Lung (tissue), 12 donors: Measurements from ENCODE around the gene SSR1. TPM values are rescaled to one million over a fixed set of nuclear protein-coding genes. Genes with fewer than 3 reads are reported as not detected.

Source experiments
- ATAC-seq: fragments of 200-7000 bp; cut with Tn5 transposase; one replicate; pipeline ENCODE4 v1.9.1; 2020; ENCODE audit warnings: moderate number of reproducible peaks; ENCODE audit not compliant: insufficient read depth, low FRiP score
- DNase-seq, 3 donors: peaks; one replicate each; pipeline ENCODE4 v3.0.0-alpha.2; 2013 to 2017
- H3K27ac ChIP-seq, 2 donors: one replicate each; pipeline ENCODE4 v1.5.1; 2013; ENCODE audit warnings: mild to moderate bottlenecking in 2 of 2, moderate library complexity in 2 of 2, control low read depth in 1 of 2, inconsistent platforms in 1 of 2, low read depth in 1 of 2, low read length in 1 of 2
- H3K27me3 ChIP-seq, 3 donors: one replicate each; pipeline ENCODE4 v1.5.1; 2013; ENCODE audit warnings: low read length in 2 of 3; ENCODE audit not compliant: control insufficient read depth in 3 of 3, insufficient read depth in 3 of 3
- H3K36me3 ChIP-seq, 4 donors: one replicate each; pipeline ENCODE4 v1.5.1; 2013; ENCODE audit warnings: low read length in 4 of 4, mild to moderate bottlenecking in 1 of 4, moderate library complexity in 1 of 4; ENCODE audit not compliant: control insufficient read depth in 4 of 4, insufficient read depth in 4 of 4
- H3K4me1 ChIP-seq, 5 donors: one replicate each; pipeline ENCODE4 v1.5.1; 2013; ENCODE audit warnings: low read length in 5 of 5, mild to moderate bottlenecking in 2 of 5, moderate library complexity in 1 of 5; ENCODE audit not compliant: control insufficient read depth in 5 of 5, insufficient read depth in 5 of 5
- H3K4me3 ChIP-seq: one replicate; pipeline ENCODE4 v1.5.1; 2013; ENCODE audit warnings: mild to moderate bottlenecking, control low read depth, moderate library complexity
- H3K9ac ChIP-seq, 2 donors: one replicate each; pipeline ENCODE4 v1.5.1; 2013; ENCODE audit warnings: low read length in 2 of 2, control low read depth in 1 of 2; ENCODE audit not compliant: insufficient read depth in 1 of 2
- H3K9me3 ChIP-seq, 4 donors: one replicate each; pipeline ENCODE4 v1.5.1; 2013; ENCODE audit warnings: low read length in 3 of 4, mild to moderate bottlenecking in 1 of 4, moderate library complexity in 1 of 4; ENCODE audit not compliant: control insufficient read depth in 4 of 4, insufficient read depth in 3 of 4
- WGBS, 2 donors: extraction: QIAGEN DNeasy Blood & Tissue Kit; methylation state at CpG; one replicate each; pipeline ENCODE4 v1.1.7; 2013; 5-methylcytosine and 5-hydroxymethylcytosine counted together
- polyA plus RNA-seq, 2 donors: library from polyadenylated mRNA; stranded (reverse); fragments of 200-250 nt; gene quantifications; one replicate each; pipeline ENCODE4 v1.2.1, GENCODE V29; 2013
- total RNA-seq, 2 donors: library from RNA; depleted of rRNA in 1 of 2; stranded (reverse); fragments of >200 nt in 1 of 2; gene quantifications; one replicate each; pipeline ENCODE4 v1.2.1, GENCODE V29; 2014 to 2021
- TF ChIP-seq, protein P1 (sequence below): IDR thresholded peaks from 2 replicates; pipeline ENCODE4 v1.5.1; 2012; ENCODE audit warnings: mild to moderate bottlenecking; ENCODE audit errors: control extremely low read depth, extremely low read depth
- donor health status: control.
- donor health status: control.
- donor health status: Bipolar disorder and iron deficiency.
- donor health status: healthy.
- donor health status: DM: yes; HTN: yes; CAD: no.

SSR1 gene
- total and polyA plus RNA-seq, 4 donors: 22.4 to 150 (median 90.1) TPM

DNA sequence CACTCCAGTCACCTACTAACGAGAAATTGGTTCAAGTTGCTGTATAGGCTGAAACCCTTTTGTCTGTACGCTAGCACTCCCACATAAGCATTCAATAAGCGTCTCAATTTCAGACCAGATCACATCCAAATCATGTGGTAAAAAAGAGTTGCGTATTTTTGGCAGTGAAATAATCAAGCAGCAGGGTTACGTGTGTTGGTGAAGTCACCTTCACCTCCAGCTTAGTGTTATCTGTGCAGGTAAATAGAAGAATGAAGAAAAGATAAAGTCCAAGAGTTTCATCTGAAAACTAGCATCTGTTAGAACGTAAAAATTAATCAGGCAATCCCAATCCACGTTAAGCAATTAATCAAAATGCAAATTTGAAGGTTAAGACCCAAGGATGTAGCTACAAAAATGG is 11.3 kb downstream of the SSR1 start:
- no peak overlapping the region for H3K9ac ChIP-seq
- H3K27ac ChIP-seq: no peak overlapping the region
- TF ChIP-seq, protein P1, sequence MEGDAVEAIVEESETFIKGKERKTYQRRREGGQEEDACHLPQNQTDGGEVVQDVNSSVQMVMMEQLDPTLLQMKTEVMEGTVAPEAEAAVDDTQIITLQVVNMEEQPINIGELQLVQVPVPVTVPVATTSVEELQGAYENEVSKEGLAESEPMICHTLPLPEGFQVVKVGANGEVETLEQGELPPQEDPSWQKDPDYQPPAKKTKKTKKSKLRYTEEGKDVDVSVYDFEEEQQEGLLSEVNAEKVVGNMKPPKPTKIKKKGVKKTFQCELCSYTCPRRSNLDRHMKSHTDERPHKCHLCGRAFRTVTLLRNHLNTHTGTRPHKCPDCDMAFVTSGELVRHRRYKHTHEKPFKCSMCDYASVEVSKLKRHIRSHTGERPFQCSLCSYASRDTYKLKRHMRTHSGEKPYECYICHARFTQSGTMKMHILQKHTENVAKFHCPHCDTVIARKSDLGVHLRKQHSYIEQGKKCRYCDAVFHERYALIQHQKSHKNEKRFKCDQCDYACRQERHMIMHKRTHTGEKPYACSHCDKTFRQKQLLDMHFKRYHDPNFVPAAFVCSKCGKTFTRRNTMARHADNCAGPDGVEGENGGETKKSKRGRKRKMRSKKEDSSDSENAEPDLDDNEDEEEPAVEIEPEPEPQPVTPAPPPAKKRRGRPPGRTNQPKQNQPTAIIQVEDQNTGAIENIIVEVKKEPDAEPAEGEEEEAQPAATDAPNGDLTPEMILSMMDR: no peak
- no peak overlapping the region for H3K4me3 ChIP-seq
- H3K4me1 ChIP-seq: no peaks in the 10 kb centered on the region
- ATAC-seq: no peak
- H3K27me3 ChIP-seq: no peaks in the 10 kb centered on the region
- H3K9me3 ChIP-seq: peaks cover 0 to 1% (median 0%) of the 10 kb centered on the region in 4 donors
- H3K36me3 ChIP-seq: peaks cover 25 to 46% (median 37%) of the 10 kb centered on the region in 4 donors
- 89% methylated on average over 7 of the region's 7 CpGs for WGBS, 2 donors
- DNase-seq: no peak

GRCh38 chr6:7300926-7301325 is 12.1 kb downstream of the SSR1 start:
- H3K36me3 ChIP-seq: peaks cover 28 to 49% (median 39%) of the 10 kb centered on the region in 4 donors
- H3K9ac ChIP-seq: no peak overlapping the region
- ATAC-seq: no peak
- no peaks in the 10 kb centered on the region for H3K27me3 ChIP-seq
- DNase-seq: no peak
- TF ChIP-seq, protein P1: no peak
- H3K9me3 ChIP-seq: peaks cover 0 to 1% (median 0%) of the 10 kb centered on the region in 4 donors
- no peaks in the 10 kb centered on the region for H3K4me1 ChIP-seq
- no peak overlapping the region for H3K27ac ChIP-seq
- 85 to 90% methylated on average over 5 of the region's 5 CpGs for WGBS, 2 donors
- no peak overlapping the region for H3K4me3 ChIP-seq

DNA sequence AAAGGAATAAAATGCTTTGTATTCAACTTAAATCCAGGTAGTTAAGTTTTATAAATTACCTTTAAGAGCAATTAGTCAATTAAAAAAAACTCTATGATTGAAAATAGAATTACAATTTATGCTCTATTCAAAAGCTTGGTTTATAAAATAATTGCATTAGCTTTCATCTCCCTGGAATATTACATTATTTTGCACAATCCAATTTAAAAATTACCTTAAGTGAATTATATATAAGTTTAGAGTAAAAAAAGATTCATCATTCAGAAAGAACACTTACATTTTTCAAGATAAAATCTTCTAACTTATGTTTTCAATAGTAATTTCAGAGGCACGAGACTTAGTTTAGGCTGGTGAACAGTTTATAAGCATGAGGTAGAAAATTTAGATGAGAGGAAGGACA is 14.9 kb downstream of the SSR1 start:
- Histone ChIP-seq H3K9ac (no peak overlapping the region), H3K4me1 (no peaks in the 10 kb centered on the region), H3K4me3 (no peak overlapping the region), H3K27ac (no peak overlapping the region), H3K9me3 (peaks cover 0 to 1% (median 0%) of the 10 kb centered on the region in 4 donors), H3K36me3 (peaks cover 21 to 56% (median 31%) of the 10 kb centered on the region in 4 donors), H3K27me3 (no peaks in the 10 kb centered on the region)
- no peak for DNase-seq
- no peak for ATAC-seq
- WGBS, 2 donors: 85 to 94% methylated on average over 1 of the region's 1 CpG
- TF ChIP-seq, protein P1: no peak

- H3K36me3 ChIP-seq: peaks cover 20 to 47% (median 30%) of the 10 kb centered on the region in 4 donors
- H3K27ac ChIP-seq: no peak overlapping the region
- DNase-seq (no peak), ATAC-seq (no peak)
- TF ChIP-seq, protein P1: no peak
- WGBS, 2 donors: 83 to 84% methylated on average over 2 of the region's 2 CpGs
- H3K27me3 ChIP-seq: no peaks in the 10 kb centered on the region
- peaks cover 0 to 1% (median 0%) of the 10 kb centered on the region in 4 donors for H3K9me3 ChIP-seq
- no peak overlapping the region for H3K4me3 ChIP-seq
- no peaks in the 10 kb centered on the region for H3K4me1 ChIP-seq
- H3K9ac ChIP-seq: no peak overlapping the region
Observed at GRCh38 chr6:7296602-7297001, 16.4 kb downstream of the SSR1 start.
